ENCODE measurements around the gene ZBTB7C.

Gene ZBTB7C

GRCh38 chr18:48055351-48055750, 353.8 kb downstream of the ZBTB7C start:
- DNase-seq (ENCODE audit: low read depth), result no peak

- DNase-seq (ENCODE audit: low read depth), result no peak
Observed at GRCh38 chr18:48053881-48054816, 355.0 kb downstream of the ZBTB7C start.

GRCh38 chr18:48052842-48053241, 356.3 kb downstream of the ZBTB7C start:
- no peak for DNase-seq (ENCODE audit: low read depth)

- no peak for DNase-seq (ENCODE audit: low read depth)
Observed at GRCh38 chr18:48051945-48052840, 357.0 kb downstream of the ZBTB7C start.

GRCh38 chr18:48050176-48050575, 359.0 kb downstream of the ZBTB7C start:
- no peak for DNase-seq (ENCODE audit: low read depth)

- no peak for DNase-seq (ENCODE audit: low read depth)
Observed at GRCh38 chr18:48049757-48050156, 359.4 kb downstream of the ZBTB7C start.

GRCh38 chr18:48048251-48048650, 360.9 kb downstream of the ZBTB7C start:
- DNase-seq (ENCODE audit: low read depth), result no peak

GRCh38 chr18:48046843-48047242, 362.3 kb downstream of the ZBTB7C start:
- DNase-seq (ENCODE audit: low read depth), result no peak

- DNase-seq (ENCODE audit: low read depth), result no peak
Observed at GRCh38 chr18:48045744-48046143, 363.4 kb downstream of the ZBTB7C start.

- no peak for DNase-seq (ENCODE audit: low read depth)
Observed at GRCh38 chr18:48044944-48045343, 364.2 kb downstream of the ZBTB7C start.

- no peak for DNase-seq (ENCODE audit: low read depth)
Observed at GRCh38 chr18:48043166-48043565, 366.0 kb downstream of the ZBTB7C start.

GRCh38 chr18:48042431-48042830, 366.8 kb downstream of the ZBTB7C start:
- no peak for DNase-seq (ENCODE audit: low read depth)

- DNase-seq (ENCODE audit: low read depth), result no peak
Observed at GRCh38 chr18:48040457-48041110, 368.6 kb downstream of the ZBTB7C start.

GRCh38 chr18:48039769-48040215, 369.4 kb downstream of the ZBTB7C start:
- DNase-seq (ENCODE audit: low read depth), result no peak

GRCh38 chr18:48038636-48039035, 370.5 kb downstream of the ZBTB7C start:
- DNase-seq (ENCODE audit: low read depth), result no peak

- DNase-seq (ENCODE audit: low read depth), result no peak
Observed at GRCh38 chr18:48037481-48038271, 371.5 kb downstream of the ZBTB7C start.

GRCh38 chr18:48036641-48037421, 372.4 kb downstream of the ZBTB7C start:
- DNase-seq (ENCODE audit: low read depth), result no peak

- DNase-seq (ENCODE audit: low read depth), result no peak
Observed at GRCh38 chr18:48036226-48036625, 373.0 kb downstream of the ZBTB7C start.

GRCh38 chr18:48035556-48035860, 373.7 kb downstream of the ZBTB7C start:
- DNase-seq (ENCODE audit: low read depth), result no peak

- DNase-seq (ENCODE audit: low read depth), result no peak
Observed at GRCh38 chr18:48034651-48035555, 374.3 kb downstream of the ZBTB7C start.

Data from activated gamma-delta T cell treated with anti-CD3 and anti-CD28 coated beads, Interleukin-2, amount 50 U/mL, for 16 hours (primary cell).